Epithelial cell of esophagus (primary cell): ENCODE measurements around the gene ATXN1.

Source experiments
- DNase-seq: peaks from one replicate; pipeline ENCODE4 v3.0.0; 2010; ENCODE audit warnings: low read depth
- H3K4me3 ChIP-seq: 2 replicates; pipeline ENCODE4 v1.5.1; 2011; ENCODE audit warnings: mild to moderate bottlenecking, low read length, control low read depth
- CTCF ChIP-seq: IDR thresholded peaks from 2 replicates; pipeline ENCODE4 v1.5.1; 2011; ENCODE audit warnings: low read depth, mild to moderate bottlenecking, low read length, control low read depth, inconsistent platforms; ENCODE audit not compliant: insufficient read depth; ENCODE audit errors: missing control alignments

ATXN1 gene

GRCh38 chr6:16720861-16721260 lies 40.4 kb downstream of the ATXN1 start:
- H3K4me3 ChIP-seq, result no peak overlapping the region
- no peak for DNase-seq
- TF ChIP-seq CTCF, result no peak

GRCh38 chr6:16719488-16719887 lies 41.8 kb downstream of the ATXN1 start:
- no peak for DNase-seq
- H3K4me3 ChIP-seq, result no peak overlapping the region
- no peak for TF ChIP-seq CTCF

GRCh38 chr6:16718356-16718755 lies 42.9 kb downstream of the ATXN1 start:
- no peak for DNase-seq
- no peak for TF ChIP-seq CTCF
- H3K4me3 ChIP-seq, result no peak overlapping the region

- no peak for TF ChIP-seq CTCF
- DNase-seq, result no peak
- no peak overlapping the region for H3K4me3 ChIP-seq
These were observed 43.9 kb downstream of the ATXN1 start for GRCh38 chr6:16717275-16717942.

DNA sequence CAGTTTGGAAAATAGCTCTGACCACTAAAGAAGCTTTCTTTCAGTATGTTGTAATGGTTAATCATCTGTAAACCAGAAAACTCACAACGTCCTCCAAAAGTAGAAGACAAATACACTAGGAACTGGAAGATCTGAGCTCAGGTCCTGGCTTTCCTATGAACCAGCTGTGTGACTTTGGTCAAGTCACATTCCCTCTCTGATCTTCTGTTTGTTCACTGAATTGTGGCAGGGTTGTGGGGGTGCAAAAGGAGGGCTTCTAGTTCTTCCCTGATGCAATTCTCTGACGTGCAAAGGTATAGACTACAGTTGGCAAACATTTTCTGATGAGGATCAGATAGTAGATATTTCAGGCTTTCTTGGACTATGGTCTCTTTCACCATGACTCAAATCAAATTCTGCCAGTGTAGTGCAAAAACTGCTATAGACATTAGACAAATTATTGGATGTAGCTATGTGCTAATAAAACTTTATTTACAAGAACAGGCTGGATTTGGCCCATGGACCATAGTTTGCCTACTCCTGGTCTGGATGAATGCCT lies 44.9 kb downstream of the ATXN1 start:
- TF ChIP-seq CTCF, result no peak
- DNase-seq, result no peak
- no peak overlapping the region for H3K4me3 ChIP-seq

DNA sequence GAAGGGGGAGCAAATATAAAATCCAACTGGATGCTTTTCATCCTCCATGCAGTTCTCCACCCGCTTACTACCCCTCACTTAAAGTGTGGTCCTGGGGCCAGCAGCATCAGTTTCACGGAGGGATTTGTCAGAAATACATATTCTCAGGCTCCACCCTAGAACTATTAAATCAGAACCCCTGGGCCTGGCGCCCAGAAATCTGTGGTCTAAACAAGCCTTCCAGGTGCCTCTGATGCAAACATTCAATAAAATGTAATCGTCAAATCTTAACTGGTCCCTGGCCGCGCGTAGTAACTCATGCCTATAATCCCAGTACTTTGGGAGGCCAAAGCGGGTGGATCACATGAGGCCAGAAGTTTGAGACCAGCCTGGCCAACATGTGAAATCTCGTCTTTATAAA lies 47.7 kb downstream of the ATXN1 start:
- DNase-seq, result no peak
- no peak for TF ChIP-seq CTCF
- no peak overlapping the region for H3K4me3 ChIP-seq

DNA sequence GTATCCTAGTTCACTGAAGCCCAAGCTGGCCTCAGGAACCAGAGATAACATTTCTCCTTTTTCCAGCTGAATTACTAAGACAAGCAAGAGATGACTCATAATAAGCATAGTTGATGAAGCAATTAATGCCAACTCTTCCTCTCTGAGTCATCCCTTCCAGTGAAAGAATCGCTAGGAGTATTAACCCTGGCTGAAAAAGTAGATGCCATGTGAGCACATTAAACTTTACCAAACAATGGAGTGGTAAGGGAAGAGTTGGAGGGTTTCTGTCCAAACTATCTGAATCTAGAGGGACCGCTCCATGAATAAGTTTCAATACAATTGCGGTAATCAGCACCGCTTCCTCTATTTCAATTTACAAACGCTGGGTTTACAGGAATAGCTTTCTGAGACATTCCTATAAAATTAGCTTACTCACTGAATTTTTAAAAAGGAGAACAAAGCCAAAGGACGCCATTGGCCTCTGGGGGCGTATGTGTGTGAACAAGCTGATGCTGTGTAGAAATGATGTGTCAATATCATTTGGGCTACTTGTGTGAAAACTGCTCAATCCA lies 48.3 kb downstream of the ATXN1 start:
- peak; percentile 13 for TF ChIP-seq CTCF
- DNase-seq, result peak; percentile 92
- H3K4me3 ChIP-seq, result no peak overlapping the region
